Upper lobe of left lung (tissue), 4 donors: Measurements from ENCODE around the gene DNAH9.

Experiments
- CTCF ChIP-seq, 6 experiments: fragments of 450-650 bp in 4 of 6; fragments of 200-600 bp in 2 of 6; sonication (generic) in 2 of 6; IDR thresholded peaks; one replicate each; pipeline ENCODE4 v1.5.1; 2016 to 2019; ENCODE audit warnings: antibody characterized with exemption in 6 of 6
- EP300 ChIP-seq, 4 donors: sonication (generic); formaldehyde crosslinking; IDR thresholded peaks; one replicate each; pipeline ENCODE4 v1.5.1; 2017; ENCODE audit warnings: antibody characterized with exemption in 4 of 4, control low read depth in 2 of 4
- POLR2A ChIP-seq, 4 donors: fragments of 450-650 bp; IDR thresholded peaks; one replicate each; pipeline ENCODE4 v1.5.1; 2016 to 2017; ENCODE audit warnings: antibody characterized with exemption in 4 of 4, mild to moderate bottlenecking in 2 of 4
- POLR2AphosphoS5 ChIP-seq, 2 donors: sonication (generic); formaldehyde crosslinking; IDR thresholded peaks; one replicate each; pipeline ENCODE4 v1.5.1; 2017; ENCODE audit warnings: antibody characterized with exemption in 2 of 2

DNA sequence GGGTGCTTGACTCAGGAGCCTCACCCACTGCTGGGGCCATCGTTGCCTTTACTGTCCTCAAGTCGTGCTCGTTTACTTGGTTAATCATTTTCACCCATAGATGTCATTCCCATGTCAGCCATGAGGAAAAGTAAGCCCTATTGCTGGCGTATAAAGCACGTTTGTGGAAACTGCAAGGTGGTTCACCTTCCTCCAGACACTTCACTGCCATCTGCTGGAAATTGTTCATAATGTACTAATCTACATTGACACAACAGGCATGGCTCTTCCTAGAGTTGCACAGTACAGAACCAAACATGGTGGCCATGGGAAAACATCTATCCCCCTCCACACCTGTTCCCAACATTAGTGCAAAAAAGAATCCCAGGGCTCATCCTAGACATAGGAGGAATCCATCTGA, 282.4 kb downstream of the DNAH9 start:
- TF ChIP-seq EP300 (IDR thresholded peaks at IDR 0.05) (no peak), POLR2A (IDR thresholded peaks at IDR 0.05) (no peak), POLR2AphosphoS5 (IDR thresholded peaks at IDR 0.05) (no peak), CTCF (IDR thresholded peaks at IDR 0.05) (peak in 3 of 6 experiments; percentile 21 to 40 (median 36))
